ENCODE results near the gene MIF. TPM values are rescaled to one million over a fixed set of nuclear protein-coding genes. Genes with fewer than 3 reads are reported as not detected.
"Not testable (repeated sequence)": the region's sequence is repeated elsewhere in the genome, so short reads cannot be mapped to it uniquely, and the experiment has no call there.

MIF gene
- total RNA-seq, 1 donor, result 160 TPM

GRCh38 chr22:23897320-23897719 is 3.1 kb downstream of the MIF start:
- TF ChIP-seq CTCF (IDR thresholded peaks at IDR 0.05; ENCODE audit: insufficient read depth, low read length), result no peak
- H3K4me3 ChIP-seq (ENCODE audit: low read depth, low read length), result no peak overlapping the region
- DNase-seq (ENCODE audit: low read depth), result no peak

- no peak for DNase-seq (ENCODE audit: low read depth)
Measured at GRCh38 chr22:23898006-23898974, 4.1 kb downstream of the MIF start.

DNA sequence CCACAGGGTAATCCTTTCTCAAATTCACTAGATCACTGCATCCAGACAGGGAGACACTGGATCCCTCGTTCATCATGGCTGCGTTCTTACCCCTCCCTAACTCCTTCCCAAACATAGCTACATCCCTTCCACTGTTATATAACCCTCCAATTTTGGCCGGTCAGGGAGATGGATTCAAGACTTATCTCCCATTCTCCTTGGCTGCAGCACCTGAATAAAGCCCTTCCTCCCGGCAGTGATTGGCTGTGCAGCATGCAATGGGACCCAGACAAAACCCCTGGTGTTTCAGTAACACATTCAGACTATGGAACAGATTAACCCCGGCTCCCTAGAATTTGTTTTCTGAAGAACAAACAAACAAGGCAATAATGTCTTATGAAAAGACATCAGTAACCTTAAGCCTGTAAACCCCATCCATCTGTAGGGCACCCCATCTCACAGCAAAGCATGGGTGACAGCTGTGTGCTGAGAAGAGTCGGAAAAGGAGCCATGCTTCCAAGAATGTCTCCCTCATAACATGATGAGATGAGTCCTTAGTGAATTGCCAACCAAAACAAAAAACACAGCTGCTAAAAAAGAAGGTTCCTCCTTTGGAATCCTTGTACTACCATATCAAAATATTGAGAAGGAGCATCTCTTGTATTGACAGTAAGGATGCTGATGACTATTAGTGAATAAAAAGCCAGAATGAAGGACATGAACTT is 5.0 kb downstream of the MIF start:
- no peak for DNase-seq (ENCODE audit: low read depth)
- TF ChIP-seq CTCF (IDR thresholded peaks at IDR 0.05; ENCODE audit: insufficient read depth, low read length), result no peak
- H3K4me3 ChIP-seq (ENCODE audit: low read depth, low read length), result no peak overlapping the region

More at GRCh38 chr22:23898006-23898974, 4.1 kb downstream of the MIF start:
- no peak overlapping the region for H3K4me3 ChIP-seq (ENCODE audit: low read depth, low read length)
- TF ChIP-seq CTCF (IDR thresholded peaks at IDR 0.05; ENCODE audit: insufficient read depth, low read length), result no peak

DNA sequence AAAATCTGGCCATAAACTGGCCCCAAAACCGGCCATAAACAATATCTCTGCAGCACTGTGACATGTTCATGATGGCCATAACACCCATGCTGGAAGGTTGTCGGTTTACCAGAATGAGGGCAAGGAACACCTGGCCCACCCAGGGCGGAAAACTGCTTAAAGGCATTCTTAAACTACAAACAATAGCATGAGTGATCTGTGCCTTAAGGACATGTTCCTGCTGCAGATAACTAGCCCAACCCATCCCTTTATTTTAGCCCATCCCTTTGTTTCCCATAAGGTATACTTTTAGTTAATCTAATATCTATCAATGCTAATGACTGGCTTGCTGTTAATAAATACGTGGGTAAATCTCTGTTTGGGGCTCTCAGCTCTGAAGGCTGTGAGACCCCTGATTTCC is 6.0 kb downstream of the MIF start:
- not testable (repeated sequence) for H3K4me3 ChIP-seq (ENCODE audit: low read depth, low read length); DNase-seq (ENCODE audit: low read depth)

DNA sequence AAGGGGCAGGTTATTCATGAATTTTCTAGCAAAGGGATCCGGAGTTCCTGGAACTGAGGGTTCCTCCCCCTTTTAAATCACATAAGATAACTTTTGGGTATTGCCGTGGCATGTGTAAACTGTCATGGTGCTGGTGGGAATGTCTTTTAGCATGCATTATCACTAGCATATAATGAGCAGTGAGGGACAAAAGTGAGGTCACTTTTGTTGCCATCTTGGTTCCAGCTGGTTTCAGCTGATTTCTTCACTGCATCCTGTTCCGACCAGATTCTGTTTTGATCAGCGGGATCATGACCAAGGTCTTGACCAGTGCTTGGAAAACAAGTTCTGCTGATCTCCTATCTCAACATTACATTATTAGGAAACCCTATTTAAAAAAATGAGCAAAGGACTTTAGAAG is 7.4 kb downstream of the MIF start:
- TF ChIP-seq CTCF (IDR thresholded peaks at IDR 0.05; ENCODE audit: insufficient read depth, low read length), result no peak
- H3K4me3 ChIP-seq (ENCODE audit: low read depth, low read length), result no peak overlapping the region
- DNase-seq (ENCODE audit: low read depth), result no peak

GRCh38 chr22:23903328-23903971 is 9.3 kb downstream of the MIF start:
- no peak for DNase-seq (ENCODE audit: low read depth)
- TF ChIP-seq CTCF (IDR thresholded peaks at IDR 0.05; ENCODE audit: insufficient read depth, low read length), result no peak
- H3K4me3 ChIP-seq (ENCODE audit: low read depth, low read length), result no peak overlapping the region

Measured in fibroblast of the aortic adventitia (primary cell).